GM19328 (cell line): ENCODE measurements around the gene DNAJB14.

ENCODE experiments used
- ATAC-seq: cut with Tn5 transposase; IDR thresholded peaks from one replicate; pipeline ENCODE4 v1.9.1; 2021; ENCODE audit warnings: mild to moderate bottlenecking, moderate library complexity; ENCODE audit not compliant: unreplicated experiment

Gene DNAJB14

DNA sequence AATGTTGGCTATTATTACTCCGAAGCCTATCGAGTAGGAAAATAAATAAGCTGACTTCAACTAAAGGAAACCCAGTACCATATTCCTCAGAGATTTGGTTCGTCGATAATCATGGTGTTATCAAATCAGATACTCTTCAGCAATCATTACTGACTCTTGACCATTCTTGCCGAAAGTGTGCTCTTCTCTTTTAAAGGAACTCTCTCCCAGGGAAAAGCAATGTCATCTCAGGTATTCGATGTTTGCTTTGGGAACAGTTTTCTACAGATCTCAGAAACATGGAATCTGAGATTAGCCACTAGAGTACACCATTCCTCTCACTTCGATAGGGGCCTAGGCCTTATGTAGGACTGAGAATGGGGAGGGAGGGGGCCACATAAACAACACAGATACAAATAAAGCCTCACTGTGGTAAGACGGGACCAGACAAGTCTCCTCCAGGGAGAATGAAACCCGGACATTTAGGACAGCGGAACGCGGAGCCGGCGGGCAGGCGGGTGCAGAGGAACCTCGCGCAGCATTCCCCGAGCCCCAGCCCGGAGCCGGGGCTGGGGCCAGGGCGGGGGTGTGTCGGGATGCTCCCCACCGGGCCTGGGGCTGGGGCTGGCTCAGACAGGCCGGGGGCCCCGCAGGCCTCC lies 581 bp downstream of the DNAJB14 start:
- ATAC-seq, result peak; percentile 0

DNA sequence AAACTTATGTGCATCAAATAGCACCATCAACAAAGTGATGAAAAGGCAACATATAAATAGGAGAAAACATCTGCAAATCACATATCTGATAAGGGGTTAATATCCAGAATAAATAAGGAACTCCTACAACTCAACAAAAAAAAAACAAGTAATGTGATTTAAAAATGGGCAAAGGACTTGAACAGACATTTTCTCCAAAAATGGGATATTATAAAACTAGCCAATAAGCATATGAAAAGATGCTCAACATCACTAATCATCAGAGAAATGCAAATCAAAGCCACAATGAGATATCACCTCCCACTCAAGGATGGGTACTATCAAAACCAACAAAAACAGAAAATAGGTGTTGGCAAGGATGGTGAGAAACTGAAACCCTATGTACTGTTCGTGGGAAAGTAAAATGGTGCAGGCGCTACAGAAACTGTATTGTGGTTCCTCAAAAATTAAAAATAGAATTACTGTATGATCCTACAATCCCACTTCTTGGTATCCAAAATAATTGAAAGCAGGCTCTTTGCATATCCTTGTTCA lies 2.4 kb downstream of the DNAJB14 start:
- ATAC-seq, result no peak

DNA sequence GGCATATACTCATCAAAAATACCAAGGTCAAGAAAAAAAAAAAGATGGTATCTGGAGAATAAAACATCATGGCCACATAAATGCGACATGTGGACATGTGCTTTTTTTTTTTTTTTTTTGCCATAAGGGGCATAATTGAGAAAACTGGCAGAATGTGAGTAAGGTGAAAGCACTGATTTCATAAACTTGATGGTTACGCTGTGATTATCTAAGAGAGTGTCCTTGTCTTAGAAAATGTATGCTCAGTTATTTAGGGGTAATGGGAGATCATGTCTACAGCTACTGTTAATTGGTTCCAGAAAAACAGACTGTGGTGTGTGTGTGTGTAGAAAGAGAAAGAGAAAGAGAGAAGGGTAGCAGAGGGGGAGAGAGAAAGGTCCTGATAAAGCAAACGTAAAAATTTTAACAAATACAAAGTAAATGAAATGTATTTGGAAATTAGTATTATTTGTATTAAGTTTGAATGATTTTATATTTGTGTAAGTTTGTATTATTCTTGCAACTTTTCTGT lies 8.1 kb downstream of the DNAJB14 start:
- ATAC-seq, result no peak

DNA sequence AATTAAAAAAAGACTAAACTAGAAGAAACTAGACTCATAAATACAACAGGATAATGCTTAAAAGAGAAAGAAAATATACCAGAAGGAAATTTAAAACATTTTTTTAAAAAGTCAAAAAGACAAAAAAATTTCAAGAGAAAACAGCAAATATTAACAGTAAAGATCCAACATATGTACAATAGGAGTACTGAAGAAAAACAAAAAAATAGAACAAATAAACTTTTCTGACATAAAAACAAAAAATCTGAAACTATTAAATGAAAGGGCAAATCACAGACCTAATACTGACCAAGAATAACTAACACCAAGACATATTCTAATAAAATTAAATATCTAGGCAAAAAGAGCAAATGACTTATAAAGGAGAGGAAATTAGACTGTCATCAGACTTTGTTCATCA lies 11.5 kb downstream of the DNAJB14 start:
- ATAC-seq, result no peak

DNA sequence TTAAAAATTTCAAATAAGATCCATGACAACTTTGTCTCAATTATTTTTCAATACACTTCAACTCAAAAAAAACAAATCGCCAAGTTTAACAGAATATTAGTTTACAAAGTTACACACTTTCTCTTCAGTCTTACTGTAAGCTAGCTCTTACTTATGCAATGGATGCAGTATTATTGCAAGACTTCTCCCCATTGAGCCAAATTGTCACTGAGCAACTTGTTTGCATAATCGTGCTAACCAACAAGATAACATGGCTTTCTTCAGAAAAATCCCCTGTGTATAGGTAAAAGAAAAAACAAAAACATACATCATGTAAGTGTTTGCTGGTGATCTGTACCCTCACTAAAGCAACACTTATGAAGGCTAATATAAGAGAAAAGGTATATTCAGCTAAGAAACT lies 18.9 kb downstream of the DNAJB14 start:
- no peak for ATAC-seq

DNA sequence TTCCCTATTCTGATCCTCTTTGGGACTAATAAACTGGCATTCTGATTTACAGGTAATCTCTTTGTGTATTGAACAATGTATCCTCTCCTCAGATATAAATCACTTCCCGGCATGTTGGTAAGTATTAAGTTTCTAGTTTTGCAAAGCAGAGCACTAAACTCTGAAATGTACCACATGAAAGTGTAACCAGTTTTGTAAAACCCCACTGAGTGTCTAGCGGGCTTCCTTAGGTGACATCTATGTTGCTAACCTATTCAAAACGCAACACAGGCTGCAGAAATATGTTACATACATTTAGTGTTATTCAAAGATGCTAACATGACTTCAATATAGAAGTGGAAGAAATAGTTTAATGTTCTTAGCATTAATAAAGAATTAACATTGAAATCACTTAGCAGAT lies 25.2 kb downstream of the DNAJB14 start:
- no peak for ATAC-seq

DNA sequence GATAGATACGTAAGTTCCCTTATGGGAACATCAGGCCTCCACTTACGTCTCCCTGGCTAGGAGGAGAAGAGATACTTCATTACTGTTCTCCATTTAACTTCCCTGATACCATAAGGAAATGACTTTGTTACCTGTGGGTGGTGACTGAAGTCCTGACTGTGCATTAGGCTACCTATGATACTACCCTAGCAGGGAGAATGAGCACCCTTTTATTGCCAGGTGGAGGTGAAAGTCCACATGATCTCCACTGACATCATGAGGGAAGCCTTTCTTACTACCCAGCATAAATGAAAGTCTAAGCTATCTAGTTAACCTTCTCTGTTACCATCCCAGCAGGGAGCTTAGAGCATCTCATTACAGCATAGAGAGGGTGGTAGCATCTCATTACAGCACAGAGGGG lies 27.8 kb downstream of the DNAJB14 start:
- ATAC-seq, result no peak

DNA sequence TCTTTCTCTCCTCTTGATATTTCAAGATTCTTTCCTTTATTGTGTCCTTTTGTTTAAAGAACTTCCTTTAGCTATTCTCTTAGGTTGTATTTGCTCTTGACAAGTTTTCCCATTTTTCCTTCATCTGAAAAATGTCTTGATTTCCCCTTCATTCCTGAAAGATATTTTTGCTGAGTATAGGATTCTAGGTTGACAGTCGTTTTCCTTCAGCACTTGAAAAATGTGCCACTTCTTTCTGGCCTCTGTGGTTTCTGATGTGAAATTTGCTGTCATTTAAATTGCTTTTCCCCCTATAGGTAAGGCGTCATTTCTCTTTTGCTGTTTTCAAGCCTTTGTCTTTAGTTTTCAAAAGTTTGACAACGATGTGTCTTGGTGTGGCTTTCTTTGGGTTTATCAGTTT lies 28.8 kb downstream of the DNAJB14 start:
- no peak for ATAC-seq

DNA sequence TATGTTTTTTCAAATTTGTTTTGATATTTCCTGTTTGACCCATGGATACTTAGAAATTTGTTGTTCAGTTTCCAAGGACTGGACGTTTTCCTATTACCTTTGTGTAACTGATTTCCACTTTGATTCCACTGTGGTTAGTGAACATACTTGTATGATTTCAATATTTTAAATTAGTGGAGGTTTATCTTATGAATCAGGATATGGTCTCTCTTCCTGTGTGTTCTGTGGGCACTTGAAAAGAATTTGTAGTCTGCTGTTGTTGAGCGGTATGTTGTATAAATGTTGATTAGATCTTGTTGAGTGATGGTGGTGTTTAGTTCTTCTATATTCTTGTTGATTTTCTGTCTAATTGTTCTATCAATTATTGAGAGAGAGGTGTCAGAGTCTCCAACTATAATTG lies 31.0 kb downstream of the DNAJB14 start:
- no peak for ATAC-seq

DNA sequence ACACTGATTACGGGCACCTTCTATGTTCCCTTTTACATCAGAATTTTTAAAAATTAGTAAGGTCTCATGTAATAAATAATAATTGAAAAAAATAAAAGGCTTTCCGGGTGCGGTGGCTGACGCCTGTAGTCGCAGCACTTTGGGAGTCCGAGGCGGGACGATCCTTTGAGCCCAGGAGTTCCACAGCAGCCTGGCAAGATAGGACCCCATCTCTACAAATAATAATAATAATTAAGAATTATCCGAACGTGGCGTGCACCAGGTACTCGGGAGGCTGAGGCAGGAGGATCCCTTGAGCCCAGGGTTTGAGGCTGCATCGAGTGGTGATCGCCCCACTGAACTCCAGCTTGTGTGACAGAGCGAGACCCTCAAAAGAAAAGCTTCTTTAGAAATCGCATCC lies 51.4 kb downstream of the DNAJB14 start:
- no peak for ATAC-seq

DNA sequence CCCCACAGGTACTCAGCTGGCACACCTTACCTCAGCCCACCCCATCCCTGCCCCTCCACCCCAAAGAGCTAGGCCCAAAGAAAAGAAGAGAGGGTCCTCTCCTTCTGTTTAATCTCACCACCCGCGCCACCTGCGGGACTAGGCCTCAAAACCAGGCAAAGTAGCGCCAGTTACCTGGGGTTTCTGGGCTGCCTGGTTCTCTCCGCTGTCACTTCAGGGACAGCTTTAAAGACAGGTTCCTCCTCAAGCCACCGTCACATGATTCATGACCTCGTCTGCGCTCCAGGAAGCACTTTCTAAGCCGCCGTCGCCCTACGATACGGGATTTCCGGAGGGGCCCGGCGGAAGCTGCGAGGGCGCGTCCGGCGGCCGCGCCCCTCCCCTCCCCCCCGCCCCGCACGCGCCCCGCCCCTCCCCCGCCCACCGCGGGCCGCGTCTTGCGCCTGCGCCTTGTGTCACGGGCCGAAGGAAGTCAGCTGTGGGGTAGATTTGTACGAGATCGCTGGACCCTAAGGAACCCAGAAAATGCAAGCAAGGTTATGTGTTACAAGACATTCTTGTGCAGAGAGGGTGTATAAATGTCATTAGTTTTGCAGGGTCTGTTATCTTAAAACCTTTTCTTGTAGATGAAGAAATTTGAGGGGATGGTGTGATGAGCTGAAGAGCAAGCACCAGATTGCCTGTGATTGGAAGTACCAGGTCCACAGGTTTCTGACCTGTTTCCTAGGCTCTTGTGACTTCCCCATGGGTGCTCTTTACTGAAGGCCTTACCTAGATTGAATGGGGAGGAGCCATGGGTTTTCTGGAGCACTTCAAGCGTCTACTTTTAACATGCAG lies 52.0 kb downstream of the DNAJB14 start, which contains the start of gene LAMTOR3:
LAMTOR3 (minus strand) TSS at position 267 of the 837 bp plus-strand sequence. CDS start 464 bp downstream, outside the sequence.
- ATAC-seq, result peak; percentile 100

DNA sequence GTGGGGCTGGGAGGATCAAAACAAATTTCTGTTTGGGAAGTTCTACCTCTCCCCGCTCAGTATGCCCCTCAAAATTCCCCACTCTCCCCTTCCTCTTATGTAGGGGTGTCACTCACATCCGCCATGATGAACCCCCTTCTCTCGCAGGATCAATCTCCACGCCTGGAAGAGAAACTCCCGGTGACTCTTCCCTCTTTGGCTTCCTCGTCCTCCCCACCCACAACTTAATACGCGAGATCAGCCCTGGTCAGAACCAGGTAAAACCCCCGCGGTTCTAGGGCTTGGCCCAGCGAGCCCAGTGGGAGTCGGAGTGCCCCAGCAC lies 52.6 kb downstream of the DNAJB14 start:
- ATAC-seq, result peak; percentile 1

DNA sequence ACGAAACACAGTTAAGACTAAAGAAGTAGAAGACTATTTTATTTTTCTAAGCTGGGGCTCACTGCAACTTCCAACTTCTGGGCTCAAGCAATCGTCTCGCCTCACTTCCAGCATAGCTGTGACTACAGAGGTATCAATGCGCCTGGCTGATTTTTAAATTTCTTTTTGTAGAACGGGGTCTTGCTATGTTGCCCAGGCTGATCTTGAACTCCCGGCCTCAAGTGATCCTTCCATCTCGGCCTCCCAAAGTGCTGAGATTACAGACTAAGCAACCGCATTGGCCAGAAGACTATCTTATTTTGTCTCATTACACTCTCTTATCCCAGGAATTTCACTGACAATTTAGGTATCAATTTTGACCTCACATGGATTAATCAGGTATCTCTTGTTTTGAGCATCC lies 53.4 kb downstream of the DNAJB14 start:
- ATAC-seq, result no peak

DNA sequence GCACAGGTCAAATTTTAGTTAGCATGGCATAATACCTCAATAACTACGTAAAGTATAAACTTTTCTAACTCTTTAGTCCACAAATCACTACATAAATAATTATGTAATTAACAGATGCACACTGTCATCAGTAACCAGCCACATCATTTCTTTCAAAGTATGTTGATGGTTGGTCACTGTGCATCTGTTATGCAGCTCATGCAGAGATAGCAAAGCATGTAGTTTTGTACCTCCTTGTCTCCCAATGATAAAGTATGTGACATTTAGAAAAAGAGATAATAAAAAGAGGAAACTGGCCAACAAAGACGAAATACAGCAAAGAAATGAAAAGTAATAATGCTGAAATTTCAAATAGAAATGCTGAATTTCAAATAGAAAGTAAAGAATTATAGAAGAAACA lies 55.1 kb downstream of the DNAJB14 start:
- ATAC-seq, result no peak

DNA sequence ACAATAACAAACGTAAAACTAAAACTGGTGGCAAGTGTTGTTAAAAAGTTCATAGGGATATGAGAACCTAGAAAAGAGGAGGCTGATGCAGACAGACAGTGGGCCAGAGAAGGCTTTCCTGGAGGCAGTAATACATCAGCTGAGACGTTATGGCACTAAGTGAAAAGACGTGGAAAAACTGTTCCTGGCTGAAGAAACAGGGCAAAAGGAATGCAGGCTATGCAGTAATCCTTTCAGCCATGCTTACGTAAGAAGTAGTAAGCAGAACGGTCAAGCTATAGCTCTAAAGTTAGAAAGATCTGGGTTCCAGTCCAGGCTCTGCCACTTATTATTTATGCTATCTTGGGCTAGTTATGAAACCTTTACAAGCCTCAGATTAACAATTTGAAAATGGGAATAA lies 58.6 kb downstream of the DNAJB14 start:
- no peak for ATAC-seq

DNA sequence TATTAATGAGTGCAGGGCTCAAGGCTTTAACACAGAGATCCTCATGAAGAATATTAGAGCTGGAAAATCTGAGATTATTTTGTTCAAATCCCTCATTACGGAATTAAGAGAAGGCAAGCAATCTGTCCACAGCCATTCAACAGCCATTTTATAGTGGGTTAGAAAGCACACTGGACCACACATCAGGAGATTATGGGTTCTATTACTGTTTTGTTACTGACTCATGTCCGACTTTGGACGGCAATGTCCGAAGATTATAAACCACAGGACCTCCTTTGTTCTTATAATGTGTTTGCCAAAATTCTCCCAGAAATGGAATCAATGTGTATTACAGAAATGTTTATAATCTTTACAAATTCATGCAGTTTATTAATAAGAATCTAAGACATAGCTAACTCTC lies 60.3 kb downstream of the DNAJB14 start:
- no peak for ATAC-seq

DNA sequence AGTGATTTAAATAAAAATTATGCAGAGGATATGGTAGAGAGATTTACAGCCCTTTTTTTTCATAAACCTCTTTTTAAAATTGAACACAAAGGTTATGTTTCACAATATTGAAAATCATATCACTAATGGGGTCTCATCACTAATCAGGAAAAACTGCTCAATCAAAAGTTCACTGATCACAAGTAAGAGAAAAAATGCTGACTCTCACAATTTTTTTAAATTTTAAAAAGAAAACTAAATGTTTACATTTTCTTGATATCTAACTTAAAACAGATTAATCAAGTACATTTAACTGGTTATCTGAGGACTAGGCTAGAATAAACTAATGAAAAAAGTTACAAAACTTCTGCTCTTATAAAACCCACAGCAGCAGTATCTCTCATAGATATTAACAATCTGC lies 60.7 kb downstream of the DNAJB14 start:
- ATAC-seq, result no peak

DNA sequence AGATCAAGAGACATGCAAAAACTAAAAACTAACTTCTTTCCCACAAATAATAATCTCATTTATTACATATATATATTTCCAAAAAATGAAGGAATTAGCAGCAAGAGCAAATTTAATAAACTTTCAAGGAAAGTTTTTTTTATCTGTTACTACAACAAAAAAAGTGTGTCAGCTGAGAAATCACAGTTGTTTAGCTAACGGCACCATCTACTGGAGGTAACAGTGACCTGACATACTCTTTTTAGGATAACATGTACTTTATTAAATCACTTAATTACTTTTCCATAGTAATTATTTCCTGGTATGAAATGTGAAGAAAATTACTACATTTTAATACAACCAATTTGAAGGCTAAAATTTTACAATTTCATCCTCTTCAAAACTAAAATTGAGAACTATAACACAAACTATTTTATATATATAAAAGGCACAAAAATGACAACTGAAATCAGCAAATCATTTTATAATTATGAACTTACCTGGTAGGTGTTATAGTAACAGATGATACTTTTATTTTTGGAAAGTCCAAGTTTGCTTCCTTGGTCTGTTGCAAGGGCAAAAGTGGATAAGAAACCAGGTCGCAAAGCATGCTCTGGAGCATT lies 61.3 kb downstream of the DNAJB14 start:
- no peak for ATAC-seq

DNA sequence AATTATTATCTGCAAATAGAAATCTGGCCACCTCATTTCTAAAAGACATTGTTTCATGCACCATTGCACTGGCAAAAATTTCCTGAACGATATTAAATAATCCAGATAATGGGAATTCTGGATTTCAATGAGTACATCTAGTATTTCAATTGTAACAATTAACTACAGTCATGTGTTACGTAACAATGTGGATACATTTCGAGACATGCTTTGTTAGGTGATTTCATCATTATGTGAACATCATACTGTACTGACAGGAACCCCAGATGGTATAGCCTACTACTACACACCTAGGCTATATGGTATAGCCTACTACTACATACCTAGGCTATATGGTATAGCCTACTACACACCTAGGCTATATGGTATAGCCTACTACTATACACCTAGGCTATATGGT lies 67.0 kb downstream of the DNAJB14 start:
- ATAC-seq, result no peak

DNA sequence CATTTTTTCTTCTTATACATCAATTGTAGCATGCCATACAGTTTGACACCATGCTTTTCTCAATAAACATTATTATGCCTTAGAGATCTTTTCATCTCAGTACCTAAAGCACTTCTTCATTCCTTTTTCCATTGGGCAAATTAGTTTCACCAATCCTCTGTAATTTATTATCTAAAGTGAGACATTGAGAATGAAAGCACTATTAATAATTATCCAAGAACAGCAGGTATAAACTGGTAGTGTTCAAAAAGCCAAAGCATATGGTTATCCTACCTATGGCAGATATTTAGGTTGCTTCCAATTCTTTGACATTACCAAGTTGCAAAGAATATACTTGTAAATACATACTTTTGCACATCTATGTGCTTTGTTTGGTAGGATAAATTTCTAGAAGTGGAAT lies 67.8 kb downstream of the DNAJB14 start:
- ATAC-seq, result no peak

DNA sequence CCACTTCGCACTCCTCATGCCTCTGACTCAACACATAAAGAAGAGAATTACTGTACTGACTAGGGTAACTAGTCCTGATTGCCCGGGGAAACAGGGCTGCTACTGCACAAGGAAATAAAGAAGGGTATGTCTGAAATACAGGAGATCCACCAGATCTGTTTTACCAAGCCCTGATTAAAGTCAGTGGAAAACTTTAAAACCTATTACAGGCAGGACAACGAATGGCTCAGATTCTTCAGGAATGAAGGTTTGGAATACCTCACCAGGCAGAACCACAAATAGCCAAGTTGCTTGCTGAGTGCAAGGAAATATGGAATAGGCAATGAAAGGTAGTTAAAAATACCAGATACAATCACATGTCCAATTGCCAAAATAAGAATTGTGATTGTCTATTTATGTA lies 69.5 kb downstream of the DNAJB14 start:
- no peak for ATAC-seq

DNA sequence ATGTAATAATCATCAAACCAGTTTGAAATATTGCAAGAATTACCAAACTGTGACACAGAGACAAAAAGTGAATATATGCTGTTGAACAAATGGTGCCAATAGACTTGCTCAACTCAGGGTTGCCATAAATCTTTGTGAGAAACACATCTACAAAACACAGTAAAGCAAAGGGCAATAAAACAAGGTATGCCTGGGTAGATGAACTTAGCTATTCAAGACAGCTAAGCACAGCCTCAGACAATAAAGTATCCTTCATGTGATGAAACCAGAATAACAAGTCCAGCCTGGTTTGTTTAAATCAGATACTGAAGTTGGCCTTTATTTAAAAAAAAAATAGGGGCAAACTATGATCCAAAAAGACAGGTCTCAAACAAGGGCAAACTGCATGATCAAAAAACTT lies 71.3 kb downstream of the DNAJB14 start:
- no peak for ATAC-seq
